IMR-90 (cell line): ENCODE results near the gene ZNF726. TPM values are rescaled to one million over a fixed set of nuclear protein-coding genes. Genes with fewer than 3 reads are reported as not detected.
"Not testable (repeated sequence)": the region's sequence is repeated elsewhere in the genome, so short reads cannot be mapped to it uniquely, and the experiment has no call there.

ENCODE experiments used
- ATAC-seq: fragments of 200-7000 bp; cut with Tn5 transposase; 2 replicates; pipeline ENCODE4 v1.9.1; 2020; ENCODE audit warnings: low read depth, mild to moderate bottlenecking, moderate library complexity
- BruUV-seq: library from RNA; stranded (reverse); fragments of 400-500 nt; replicated peaks from 2 replicates; lab custom pipeline; 2021; lab: Mats Ljungman, UMichigan
- CTCF ChIA-PET: fragments of 300-600 bp; formaldehyde crosslinking; extraction: SDS; loops from one replicate; lab custom pipeline; 2021; ENCODE audit warnings: antibody characterized with exemption; lab: Yijun Ruan, JAX
- POLR2A ChIA-PET: fragments of 300-600 bp; sonication (Branson Sonifier 250); formaldehyde crosslinking; loops from one replicate; lab custom pipeline; 2022; ENCODE audit warnings: antibody characterized with exemption; ENCODE audit not compliant: unreplicated experiment; lab: Charles Lee
- DNase-seq: peaks from one replicate; pipeline ENCODE4 v3.0.0; 2013
- H2AFZ ChIP-seq: replicated peaks from 2 replicates; pipeline ENCODE3; 2013; ENCODE audit warnings: low read length, mild to moderate bottlenecking; ENCODE audit not compliant: poor library complexity
- H2AK5ac ChIP-seq: 2 replicates; pipeline ENCODE4 v1.6.1; 2013; ENCODE audit warnings: low read depth, low read length, inconsistent platforms
- H2AK9ac ChIP-seq: replicated peaks from 2 replicates; pipeline ENCODE3; 2013; ENCODE audit warnings: mild to moderate bottlenecking, low read depth, low read length, moderate library complexity; ENCODE audit not compliant: poor library complexity
- H2BK120ac ChIP-seq: 2 replicates; pipeline ENCODE4 v1.6.1; 2013; ENCODE audit warnings: low read depth, low read length, inconsistent platforms
- H2BK15ac ChIP-seq: 3 replicates; pipeline ENCODE4 v1.6.1; 2013; ENCODE audit warnings: low read depth, low read length, inconsistent platforms
- H2BK20ac ChIP-seq: 2 replicates; pipeline ENCODE4 v1.6.1; 2013; ENCODE audit warnings: low read depth, mild to moderate bottlenecking, inconsistent platforms, low read length, moderate library complexity
- H2BK5ac ChIP-seq: 2 replicates; pipeline ENCODE4 v1.6.1; 2013; ENCODE audit warnings: mild to moderate bottlenecking, low read depth, low read length, inconsistent platforms; ENCODE audit not compliant: poor library complexity, severe bottlenecking
- H3K14ac ChIP-seq: replicated peaks from 2 replicates; pipeline ENCODE4 v1.6.1; 2013; ENCODE audit warnings: low read depth, low read length, inconsistent platforms
- H3K18ac ChIP-seq: 2 replicates; pipeline ENCODE4 v1.6.1; 2013; ENCODE audit warnings: low read depth, low read length, control low read depth
- H3K23ac ChIP-seq: 2 replicates; pipeline ENCODE4 v1.6.1; 2013; ENCODE audit warnings: low read depth, low read length, inconsistent platforms
- H3K27ac ChIP-seq: 2 replicates; pipeline ENCODE4 v1.5.1; 2013; ENCODE audit warnings: mild to moderate bottlenecking, control low read depth, low read length; ENCODE audit not compliant: insufficient read depth
- H3K27me3 ChIP-seq: 2 replicates; pipeline ENCODE4 v1.6.1; 2013; ENCODE audit warnings: low read length; ENCODE audit not compliant: control insufficient read depth, insufficient read depth
- H3K36me3 ChIP-seq: 2 replicates; pipeline ENCODE4 v1.6.1; 2013; ENCODE audit warnings: low read length, mixed read lengths; ENCODE audit not compliant: control insufficient read depth, insufficient read depth
- H3K4ac ChIP-seq: 2 replicates; pipeline ENCODE4 v1.6.1; 2013; ENCODE audit warnings: low read depth, low read length, inconsistent platforms
- H3K4me1 ChIP-seq: 2 replicates; pipeline ENCODE4 v1.6.1; 2013; ENCODE audit warnings: low read length, mixed read lengths; ENCODE audit not compliant: control insufficient read depth, insufficient read depth
- H3K4me2 ChIP-seq: 2 replicates; pipeline ENCODE4 v1.6.1; 2013; ENCODE audit warnings: low read depth, mild to moderate bottlenecking, control low read depth, low read length, moderate library complexity
- H3K4me3 ChIP-seq: 2 replicates; pipeline ENCODE4 v1.5.1; 2013; ENCODE audit warnings: low read depth, mild to moderate bottlenecking, control low read depth, low read length, moderate library complexity; ENCODE audit not compliant: insufficient read depth
- H3K56ac ChIP-seq: 2 replicates; pipeline ENCODE4 v1.6.1; 2013; ENCODE audit warnings: low read length, inconsistent platforms; ENCODE audit not compliant: insufficient read depth; ENCODE audit errors: extremely low read depth
- H3K79me1 ChIP-seq, 2 experiments: 2 replicates each; pipeline ENCODE4 v1.6.1; 2013; ENCODE audit warnings: low read length in 2 of 2, inconsistent platforms in 1 of 2, low read depth in 1 of 2
- H3K9ac ChIP-seq: 2 replicates; pipeline ENCODE4 v1.6.1; 2013; ENCODE audit warnings: low read depth, low read length, control low read depth
- H3K9me1 ChIP-seq: 2 replicates; pipeline ENCODE4 v1.6.1; 2013; ENCODE audit warnings: low read length, inconsistent platforms; ENCODE audit not compliant: insufficient read depth
- H3K9me3 ChIP-seq: 2 replicates; pipeline ENCODE4 v1.6.1; 2013; ENCODE audit warnings: low read length; ENCODE audit not compliant: control insufficient read depth, insufficient read depth
- H4K20me1 ChIP-seq: 2 replicates; pipeline ENCODE4 v1.6.1; 2013; ENCODE audit warnings: low read length, inconsistent platforms; ENCODE audit not compliant: insufficient read depth
- H4K5ac ChIP-seq: 2 replicates; pipeline ENCODE4 v1.6.1; 2013; ENCODE audit warnings: mild to moderate bottlenecking, low read depth, low read length, control low read depth
- H4K8ac ChIP-seq, 2 experiments: 2 replicates each; pipeline ENCODE4 v1.6.1; 2013; ENCODE audit warnings: low read depth in 2 of 2, low read length in 2 of 2, control low read depth in 1 of 2, inconsistent platforms in 1 of 2
- H4K91ac ChIP-seq: 2 replicates; pipeline ENCODE4 v1.6.1; 2013; ENCODE audit warnings: low read depth, low read length, inconsistent platforms; ENCODE audit not compliant: insufficient read depth
- WGBS, 2 experiments: methylation state at CpG; one replicate each; pipeline versions ENCODE4 v1.1.5 to v1.1.7; 2013; ENCODE audit warnings: missing lambda C conversion rate in 2 of 2; ENCODE audit not compliant: insufficient read length in 1 of 2; ENCODE audit errors: extremely low coverage in 2 of 2; 5-methylcytosine and 5-hydroxymethylcytosine counted together
- dilution Hi-C: fragments of 300-500 bp; cut with HindIII; formaldehyde crosslinking; loops from one replicate; pipeline ENCODE4 v1.14.3; 2018; ENCODE audit warnings: low sequenced_read_pairs; ENCODE audit not compliant: unreplicated experiment
- in situ Hi-C: fragments of 300-500 bp; cut with MboI; formaldehyde crosslinking; loops from 3 replicates; pipeline ENCODE4 v1.14.3; 2019; ENCODE audit warnings: low sequenced_read_pairs, inconsistent platforms, mixed read lengths
- intact Hi-C: fragments of 100-400 bp; cut with micrococcal nuclease; formaldehyde crosslinking; loops from 2 replicates; pipeline ENCODE4 v1.10.0; 2022
- polyA plus RNA-seq, 3 experiments: library from polyadenylated mRNA; depleted of rRNA; stranded (reverse); fragments of >200 nt; gene quantifications; 2 replicates each; pipeline ENCODE4 v1.2.3, GENCODE V29; 2012; ENCODE audit warnings: low replicate concordance in 1 of 3
- total RNA-seq: library from RNA; depleted of rRNA; stranded (reverse); fragments of >200 nt; gene quantifications from 2 replicates; pipeline ENCODE4 v1.2.3, GENCODE V29; 2012

ZNF726 gene
- total and polyA plus RNA-seq, 2 of the 4 experiments (the other 2 are of a cell fraction), result 1.2 to 2.0 TPM

GRCh38 chr19:23896096-23896495, 18.6 kb upstream of the ZNF726 start:
- H2AFZ ChIP-seq, dilution Hi-C loops, DNase-seq, in situ Hi-C loops, H3K9me1 ChIP-seq, H4K91ac ChIP-seq, H3K9me3 ChIP-seq, BruUV-seq, H2BK15ac ChIP-seq, H3K56ac ChIP-seq, H3K79me1 ChIP-seq, H3K23ac ChIP-seq, H2AK9ac ChIP-seq, ATAC-seq, H3K18ac ChIP-seq, H3K9ac ChIP-seq, CTCF ChIA-PET, H2BK20ac ChIP-seq, H3K36me3 ChIP-seq, H3K4me2 ChIP-seq, H4K8ac ChIP-seq, H3K4me3 ChIP-seq, H2BK120ac ChIP-seq, H4K5ac ChIP-seq, POLR2A ChIA-PET, H2BK5ac ChIP-seq, intact Hi-C loops, H3K14ac ChIP-seq, H3K27ac ChIP-seq, H3K4me1 ChIP-seq, H4K20me1 ChIP-seq, H3K4ac ChIP-seq, H3K27me3 ChIP-seq, H2AK5ac ChIP-seq: not testable (repeated sequence)
- WGBS, 2 experiments, result no CpG with 5 or more reads among the region's 15 CpGs
